Measurements from ENCODE around the gene SLC24A1.

SLC24A1 gene

DNA sequence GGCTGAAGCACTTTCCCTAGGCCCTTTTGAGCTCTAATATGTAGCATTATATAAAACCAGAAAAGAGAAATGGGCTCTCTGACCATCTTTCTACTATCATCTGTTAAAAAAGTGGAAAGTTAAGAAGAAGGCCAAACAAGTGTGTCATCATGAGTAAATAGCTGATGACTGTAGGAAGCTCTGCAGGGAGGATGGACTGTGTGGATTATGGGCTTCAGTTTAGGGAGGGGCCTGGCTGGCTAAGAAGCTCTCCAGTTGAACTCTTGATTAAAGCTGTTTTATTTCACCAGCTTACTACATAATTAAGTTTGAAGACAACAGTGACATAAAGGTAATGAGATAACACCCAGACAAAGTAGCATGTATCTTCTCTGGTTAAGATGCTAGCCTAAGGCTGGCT, 41.5 kb upstream of the SLC24A1 start:
- Histone ChIP-seq H3K36me3 (ENCODE audit: insufficient read depth, low read length) (peaks cover 89% of the 10 kb centered on the region), H3K79me2 (ENCODE audit: insufficient read depth, low read length) (no peaks in the 10 kb centered on the region), H3K4me2 (ENCODE audit: low read length) (no peak overlapping the region), H3K4me1 (ENCODE audit: insufficient read depth, low read length, severe bottlenecking) (peaks cover 18% of the 10 kb centered on the region), H3K9me2 (ENCODE audit: low read depth, low read length) (no peaks in the 10 kb centered on the region), H3F3A (ENCODE audit: insufficient read depth, low read length) (no peaks in the 10 kb centered on the region), H3K27ac (ENCODE audit: low read depth, low read length, poor library complexity, severe bottlenecking) (no peak overlapping the region), H3K9me3 (ENCODE audit: low read length) (no peaks in the 10 kb centered on the region), H4K20me1 (ENCODE audit: insufficient read depth, low read length) (no peaks in the 10 kb centered on the region), H2AFZ (ENCODE audit: low read length) (no peak overlapping the region), H3K9ac (ENCODE audit: low read length) (no peak overlapping the region), H3K4me3 (ENCODE audit: low read depth, low read length, poor library complexity, severe bottlenecking) (no peak overlapping the region), H3K27me3 (ENCODE audit: insufficient read depth, low read length) (no peaks in the 10 kb centered on the region)
- TF ChIP-seq, protein P1, sequence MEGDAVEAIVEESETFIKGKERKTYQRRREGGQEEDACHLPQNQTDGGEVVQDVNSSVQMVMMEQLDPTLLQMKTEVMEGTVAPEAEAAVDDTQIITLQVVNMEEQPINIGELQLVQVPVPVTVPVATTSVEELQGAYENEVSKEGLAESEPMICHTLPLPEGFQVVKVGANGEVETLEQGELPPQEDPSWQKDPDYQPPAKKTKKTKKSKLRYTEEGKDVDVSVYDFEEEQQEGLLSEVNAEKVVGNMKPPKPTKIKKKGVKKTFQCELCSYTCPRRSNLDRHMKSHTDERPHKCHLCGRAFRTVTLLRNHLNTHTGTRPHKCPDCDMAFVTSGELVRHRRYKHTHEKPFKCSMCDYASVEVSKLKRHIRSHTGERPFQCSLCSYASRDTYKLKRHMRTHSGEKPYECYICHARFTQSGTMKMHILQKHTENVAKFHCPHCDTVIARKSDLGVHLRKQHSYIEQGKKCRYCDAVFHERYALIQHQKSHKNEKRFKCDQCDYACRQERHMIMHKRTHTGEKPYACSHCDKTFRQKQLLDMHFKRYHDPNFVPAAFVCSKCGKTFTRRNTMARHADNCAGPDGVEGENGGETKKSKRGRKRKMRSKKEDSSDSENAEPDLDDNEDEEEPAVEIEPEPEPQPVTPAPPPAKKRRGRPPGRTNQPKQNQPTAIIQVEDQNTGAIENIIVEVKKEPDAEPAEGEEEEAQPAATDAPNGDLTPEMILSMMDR (IDR thresholded peaks at IDR 0.05; ENCODE audit: low read length): no peak
- TF ChIP-seq EZH2 (IDR thresholded peaks at IDR 0.05; ENCODE audit: borderline replicate concordance, low read length): no peak

DNA sequence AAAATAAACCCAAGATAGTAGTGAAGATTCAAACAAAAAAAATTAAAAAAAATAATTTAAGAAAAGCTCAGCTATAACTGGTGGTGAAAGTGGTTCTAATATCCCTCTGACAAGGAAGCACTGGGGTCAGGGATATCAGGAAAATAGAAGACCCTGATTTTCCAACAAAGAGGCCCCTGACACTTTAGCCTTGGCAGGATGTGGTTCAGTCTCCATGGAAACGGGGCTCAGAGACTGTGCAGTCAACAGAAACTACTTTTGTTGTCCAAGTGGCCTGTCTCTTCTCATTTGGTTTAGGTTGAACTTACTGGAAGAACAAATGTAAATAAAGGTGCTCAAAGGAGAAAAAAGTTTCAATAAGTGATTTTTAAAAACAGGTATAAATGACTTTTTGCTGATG, 38.0 kb upstream of the SLC24A1 start:
- Histone ChIP-seq H3K36me3 (ENCODE audit: insufficient read depth, low read length) (peaks cover 80% of the 10 kb centered on the region), H3K9me2 (ENCODE audit: low read depth, low read length) (no peaks in the 10 kb centered on the region), H3K9me3 (ENCODE audit: low read length) (no peaks in the 10 kb centered on the region), H3F3A (ENCODE audit: insufficient read depth, low read length) (no peaks in the 10 kb centered on the region), H3K4me2 (ENCODE audit: low read length) (peak overlapping the region; percentile 3; the same call in 1 of the 2 replicates), H3K4me3 (ENCODE audit: low read depth, low read length, poor library complexity, severe bottlenecking) (no peak overlapping the region), H3K9ac (ENCODE audit: low read length) (no peak overlapping the region), H3K79me2 (ENCODE audit: insufficient read depth, low read length) (no peaks in the 10 kb centered on the region), H4K20me1 (ENCODE audit: insufficient read depth, low read length) (no peaks in the 10 kb centered on the region), H3K4me1 (ENCODE audit: insufficient read depth, low read length, severe bottlenecking) (peaks cover 18% of the 10 kb centered on the region), H2AFZ (ENCODE audit: low read length) (no peak overlapping the region), H3K27me3 (ENCODE audit: insufficient read depth, low read length) (no peaks in the 10 kb centered on the region), H3K27ac (ENCODE audit: low read depth, low read length, poor library complexity, severe bottlenecking) (peak overlapping the region; percentile 56)
- TF ChIP-seq, protein P1 (IDR thresholded peaks at IDR 0.05; ENCODE audit: low read length): no peak
- TF ChIP-seq EZH2 (IDR thresholded peaks at IDR 0.05; ENCODE audit: borderline replicate concordance, low read length): no peak

DNA sequence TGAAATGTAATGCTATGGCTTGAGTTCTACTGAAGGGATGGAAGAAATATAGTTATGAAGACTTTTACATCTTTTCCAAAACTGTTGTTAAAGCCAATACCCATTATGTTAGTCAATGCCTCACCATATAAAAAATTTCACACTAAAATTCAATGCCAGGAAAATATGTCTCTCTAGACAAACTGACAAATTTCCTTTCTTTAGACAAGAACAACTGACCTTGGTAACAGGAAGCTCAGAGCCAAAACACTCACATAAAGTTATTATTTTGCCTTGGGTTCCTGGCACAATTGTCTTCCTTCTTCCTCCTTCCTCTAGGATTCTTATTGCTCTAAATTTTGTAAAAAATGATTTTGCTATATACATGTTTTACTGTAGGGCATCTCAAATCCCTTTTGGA, 37.5 kb upstream of the SLC24A1 start:
- Histone ChIP-seq H3K27ac (ENCODE audit: low read depth, low read length, poor library complexity, severe bottlenecking) (peak overlapping the region; percentile 56), H2AFZ (ENCODE audit: low read length) (no peak overlapping the region), H3K9me2 (ENCODE audit: low read depth, low read length) (no peaks in the 10 kb centered on the region), H3K79me2 (ENCODE audit: insufficient read depth, low read length) (no peaks in the 10 kb centered on the region), H3K27me3 (ENCODE audit: insufficient read depth, low read length) (no peaks in the 10 kb centered on the region), H3F3A (ENCODE audit: insufficient read depth, low read length) (no peaks in the 10 kb centered on the region), H3K9me3 (ENCODE audit: low read length) (no peaks in the 10 kb centered on the region), H4K20me1 (ENCODE audit: insufficient read depth, low read length) (no peaks in the 10 kb centered on the region), H3K4me3 (ENCODE audit: low read depth, low read length, poor library complexity, severe bottlenecking) (no peak overlapping the region), H3K4me1 (ENCODE audit: insufficient read depth, low read length, severe bottlenecking) (peaks cover 18% of the 10 kb centered on the region), H3K36me3 (ENCODE audit: insufficient read depth, low read length) (peaks cover 80% of the 10 kb centered on the region), H3K9ac (ENCODE audit: low read length) (no peak overlapping the region), H3K4me2 (ENCODE audit: low read length) (peak overlapping the region; percentile 3; the same call in 1 of the 2 replicates)
- TF ChIP-seq, protein P1 (IDR thresholded peaks at IDR 0.05; ENCODE audit: low read length): no peak
- TF ChIP-seq EZH2 (IDR thresholded peaks at IDR 0.05; ENCODE audit: borderline replicate concordance, low read length): no peak
